ENCODE data around the gene PLGRKT. TPM values are rescaled to one million over a fixed set of nuclear protein-coding genes. Genes with fewer than 3 reads are reported as not detected.

PLGRKT gene
- total RNA-seq, 1 donor from 2014 or later: 13.9 TPM

DNA sequence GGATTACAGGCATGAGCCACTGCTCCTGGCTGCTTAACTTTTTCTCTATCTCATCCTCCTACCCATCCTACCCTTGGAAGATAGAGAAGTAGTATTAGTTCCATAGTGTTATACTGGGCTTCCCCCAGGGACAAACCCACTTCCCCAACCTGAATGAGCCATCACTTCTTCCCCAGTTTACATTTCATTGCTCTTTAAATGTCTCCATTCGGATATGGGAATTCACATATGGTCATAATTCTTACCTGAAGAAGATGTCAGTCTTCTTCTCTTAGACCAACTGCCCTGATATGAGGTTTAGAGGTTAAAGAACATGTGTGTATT is 14.5 kb upstream of the PLGRKT start:
- H3K4me1 Mint-ChIP-seq (ENCODE audit: unreplicated experiment): peaks cover 16% of the 10 kb centered on the region
- no peak for TF ChIP-seq CTCF (IDR thresholded peaks at IDR 0.05)
- no peaks in the 10 kb centered on the region for H3K27me3 Mint-ChIP-seq (ENCODE audit: unreplicated experiment)
- H3K4me3 Mint-ChIP-seq (ENCODE audit: unreplicated experiment): no peak overlapping the region
- no peak for DNase-seq (ENCODE audit: extremely low spot score, unreplicated experiment)
- H3K27ac Mint-ChIP-seq (ENCODE audit: unreplicated experiment): no peak overlapping the region
- H3K36me3 Mint-ChIP-seq (ENCODE audit: unreplicated experiment): no peaks in the 10 kb centered on the region
- no peaks in the 10 kb centered on the region for H3K9me3 Mint-ChIP-seq (ENCODE audit: unreplicated experiment)

DNA sequence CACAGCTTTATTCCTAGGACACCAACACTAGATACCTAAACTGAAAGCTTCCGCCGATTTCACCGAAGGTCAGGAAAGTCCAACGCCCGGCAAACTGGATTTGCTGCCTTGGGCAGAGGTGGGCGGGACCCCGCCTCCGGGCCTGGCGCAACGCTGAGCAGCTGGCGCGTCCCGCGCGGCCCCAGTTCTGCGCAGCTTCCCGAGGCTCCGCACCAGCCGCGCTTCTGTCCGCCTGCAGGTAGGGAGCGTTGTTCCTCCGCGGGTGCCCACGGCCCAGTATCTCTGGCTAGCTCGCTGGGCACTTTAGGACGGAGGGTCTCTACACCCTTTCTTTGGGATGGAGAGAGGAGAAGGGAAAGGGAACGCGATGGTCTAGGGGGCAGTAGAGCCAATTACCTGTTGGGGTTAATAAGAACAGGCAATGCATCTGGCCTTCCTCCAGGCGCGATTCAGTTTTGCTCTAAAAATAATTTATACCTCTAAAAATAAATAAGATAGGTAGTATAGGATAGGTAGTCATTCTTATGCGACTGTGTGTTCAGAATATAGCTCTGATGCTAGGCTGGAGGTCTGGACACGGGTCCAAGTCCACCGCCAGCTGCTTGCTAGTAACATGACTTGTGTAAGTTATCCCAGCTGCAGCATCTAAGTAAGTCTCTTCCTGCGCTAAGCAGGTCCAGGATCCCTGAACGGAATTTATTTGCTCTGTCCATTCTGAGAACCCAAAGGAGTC is 12.8 kb upstream of the PLGRKT start, which contains the start of gene CD274:
CD274 (plus strand) TSS at position 184 of the 733 bp plus-strand sequence. CDS start 5,572 bp downstream, outside the sequence.
- Mint-ChIP-seq H3K4me1 (ENCODE audit: unreplicated experiment) (peaks cover 16% of the 10 kb centered on the region), H3K27me3 (ENCODE audit: unreplicated experiment) (no peaks in the 10 kb centered on the region), H3K9me3 (ENCODE audit: unreplicated experiment) (no peaks in the 10 kb centered on the region), H3K27ac (ENCODE audit: unreplicated experiment) (peak within 1 kb of the TSS; percentile 92), H3K4me3 (ENCODE audit: unreplicated experiment) (peak within 1 kb of the TSS; percentile 85), H3K36me3 (ENCODE audit: unreplicated experiment) (no peaks in the 10 kb centered on the region)
- peak; percentile 92 for DNase-seq (ENCODE audit: extremely low spot score, unreplicated experiment)
- peak; percentile 77 for TF ChIP-seq CTCF (IDR thresholded peaks at IDR 0.05)

- Mint-ChIP-seq H3K27ac (ENCODE audit: unreplicated experiment) (peak overlapping the region; percentile 92), H3K4me3 (ENCODE audit: unreplicated experiment) (peak overlapping the region; percentile 85), H3K9me3 (ENCODE audit: unreplicated experiment) (no peaks in the 10 kb centered on the region), H3K27me3 (ENCODE audit: unreplicated experiment) (no peaks in the 10 kb centered on the region), H3K4me1 (ENCODE audit: unreplicated experiment) (peaks cover 16% of the 10 kb centered on the region), H3K36me3 (ENCODE audit: unreplicated experiment) (no peaks in the 10 kb centered on the region)
- DNase-seq (ENCODE audit: extremely low spot score, unreplicated experiment): no peak
- TF ChIP-seq CTCF (IDR thresholded peaks at IDR 0.05): no peak
Measured at GRCh38 chr9:5449521-5450358, 12.0 kb upstream of the PLGRKT start.

DNA sequence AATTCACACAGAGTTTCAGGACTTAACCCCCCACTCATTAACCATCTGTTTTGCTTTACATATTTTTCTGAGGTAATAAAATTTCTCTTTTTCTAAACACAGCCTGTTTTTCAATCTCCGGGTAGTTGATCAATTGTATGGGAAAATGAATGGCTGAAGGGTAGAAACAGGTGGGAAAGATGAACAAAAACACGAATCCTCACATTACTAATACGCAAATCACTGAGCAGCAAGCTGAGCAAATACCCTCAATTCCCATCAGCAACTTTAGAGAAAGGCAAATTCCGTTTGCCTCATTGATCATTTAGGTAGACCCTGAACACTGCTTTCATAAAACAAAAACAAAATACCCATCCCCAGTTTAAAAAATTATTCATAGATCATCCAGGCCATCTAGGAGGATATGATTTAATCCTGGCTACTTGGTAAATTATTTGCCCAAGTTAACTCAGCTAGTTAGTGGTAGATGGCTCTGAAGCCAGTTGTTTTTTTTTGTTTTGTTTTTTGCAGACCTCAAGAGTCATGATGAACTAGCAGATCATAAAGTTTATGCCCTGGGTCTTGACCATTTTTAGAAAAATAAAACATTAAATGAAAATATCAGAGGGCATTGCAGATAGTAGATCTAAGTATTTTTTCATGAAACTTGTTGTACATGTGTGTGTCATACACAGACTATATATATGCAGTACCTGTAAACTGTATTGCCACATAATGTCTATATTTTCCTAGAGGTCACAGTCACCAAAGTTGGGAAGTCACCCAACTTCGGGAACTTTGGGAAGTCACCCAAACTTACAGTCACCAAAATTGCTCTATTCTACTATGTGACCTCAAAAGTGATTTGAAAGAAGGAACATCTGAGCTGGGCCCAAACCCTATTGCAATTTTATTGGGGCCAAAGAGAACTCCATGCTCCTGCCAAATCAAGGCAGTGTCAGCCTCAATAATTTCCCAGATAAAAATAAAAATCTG is 11.0 kb upstream of the PLGRKT start:
- H3K27ac Mint-ChIP-seq (ENCODE audit: unreplicated experiment): no peak overlapping the region
- H3K27me3 Mint-ChIP-seq (ENCODE audit: unreplicated experiment): no peaks in the 10 kb centered on the region
- no peak for TF ChIP-seq CTCF (IDR thresholded peaks at IDR 0.05)
- H3K9me3 Mint-ChIP-seq (ENCODE audit: unreplicated experiment): no peaks in the 10 kb centered on the region
- DNase-seq (ENCODE audit: extremely low spot score, unreplicated experiment): no peak
- H3K36me3 Mint-ChIP-seq (ENCODE audit: unreplicated experiment): no peaks in the 10 kb centered on the region
- peaks cover 12% of the 10 kb centered on the region for H3K4me1 Mint-ChIP-seq (ENCODE audit: unreplicated experiment)
- H3K4me3 Mint-ChIP-seq (ENCODE audit: unreplicated experiment): no peak overlapping the region
